ENCODE measurements around the gene NR3C2.

GRCh38 chr4:148097801-148098200, 344.4 kb downstream of the NR3C2 start:
- TF ChIP-seq EZH2 (IDR thresholded peaks at IDR 0.05; ENCODE audit: low read depth) (no peak), CTCF (conservative IDR thresholded peaks at IDR 0.05) (no peak)

Data from PC-9 (cell line).